H9 (cell line): ENCODE results near the gene OR4D2. TPM values are rescaled to one million over a fixed set of nuclear protein-coding genes. Genes with fewer than 3 reads are reported as not detected.

ENCODE experiments used
- DNase-seq: peaks from one replicate; pipeline ENCODE4 v3.0.0-alpha.2; 2017
- H2AFZ ChIP-seq: one replicate; pipeline ENCODE4 v1.6.1; 2013; ENCODE audit warnings: mild to moderate bottlenecking, low read length, control low read depth, moderate library complexity
- H2AK5ac ChIP-seq: 2 replicates; pipeline ENCODE4 v1.6.1; 2013; ENCODE audit warnings: low read length, control low read depth, mixed read lengths; ENCODE audit not compliant: insufficient read length
- H2BK120ac ChIP-seq: one replicate; pipeline ENCODE4 v1.6.1; 2013; ENCODE audit warnings: low read depth, mild to moderate bottlenecking, low read length, control low read depth, inconsistent platforms; ENCODE audit not compliant: poor library complexity, severe bottlenecking
- H2BK12ac ChIP-seq: 2 replicates; pipeline ENCODE4 v1.6.1; 2013; ENCODE audit warnings: low read length, control low read depth, mixed read lengths, low read depth; ENCODE audit not compliant: insufficient read length
- H2BK15ac ChIP-seq: 2 replicates; pipeline ENCODE4 v1.6.1; 2013; ENCODE audit warnings: low read depth, low read length, control low read depth
- H2BK20ac ChIP-seq: one replicate; pipeline ENCODE4 v1.6.1; 2013; ENCODE audit warnings: low read depth, mild to moderate bottlenecking, low read length, control low read depth, inconsistent platforms; ENCODE audit not compliant: poor library complexity, severe bottlenecking
- H2BK5ac ChIP-seq: 2 replicates; pipeline ENCODE4 v1.6.1; 2013; ENCODE audit warnings: low read length, control low read depth, mixed read lengths; ENCODE audit not compliant: insufficient read length
- H3K14ac ChIP-seq: 2 replicates; pipeline ENCODE4 v1.6.1; 2013; ENCODE audit warnings: low read length, control low read depth; ENCODE audit not compliant: insufficient read depth
- H3K18ac ChIP-seq: 2 replicates; pipeline ENCODE4 v1.6.1; 2013; ENCODE audit warnings: low read depth, mild to moderate bottlenecking, mixed read lengths, low read length, control low read depth; ENCODE audit not compliant: insufficient read length
- H3K23ac ChIP-seq: 2 replicates; pipeline ENCODE4 v1.6.1; 2013; ENCODE audit warnings: low read length, control low read depth, mixed read lengths, low read depth; ENCODE audit not compliant: insufficient read length
- H3K23me2 ChIP-seq: 2 replicates; pipeline ENCODE4 v1.6.1; 2013; ENCODE audit warnings: low read depth, mild to moderate bottlenecking, mixed read lengths, low read length, control low read depth; ENCODE audit not compliant: insufficient read length, poor library complexity, severe bottlenecking
- H3K27ac ChIP-seq: 2 replicates; pipeline ENCODE4 v1.5.1; 2013; ENCODE audit warnings: low read length, control low read depth, mixed read lengths, low read depth; ENCODE audit not compliant: insufficient read length
- H3K27me3 ChIP-seq: 2 replicates; pipeline ENCODE4 v1.6.1; 2013; ENCODE audit warnings: low read length, control low read depth, inconsistent platforms; ENCODE audit not compliant: insufficient read depth
- H3K4ac ChIP-seq: 2 replicates; pipeline ENCODE4 v1.6.1; 2013; ENCODE audit warnings: low read depth, mild to moderate bottlenecking, control low read depth, inconsistent platforms, low read length, moderate library complexity
- H3K4me1 ChIP-seq: 2 replicates; pipeline ENCODE4 v1.6.1; 2013; ENCODE audit warnings: low read length, control low read depth, inconsistent platforms; ENCODE audit not compliant: insufficient read depth
- H3K4me2 ChIP-seq: 2 replicates; pipeline ENCODE4 v1.6.1; 2013; ENCODE audit warnings: low read length, control low read depth, mixed read lengths; ENCODE audit not compliant: insufficient read length, insufficient read depth
- H3K56ac ChIP-seq: 2 replicates; pipeline ENCODE4 v1.6.1; 2013; ENCODE audit warnings: low read depth, mild to moderate bottlenecking, mixed read lengths, low read length, control low read depth; ENCODE audit not compliant: insufficient read length
- H3K79me1 ChIP-seq: 2 replicates; pipeline ENCODE4 v1.6.1; 2013; ENCODE audit warnings: low read depth, mild to moderate bottlenecking, moderate library complexity, low read length, control low read depth, inconsistent platforms; ENCODE audit not compliant: insufficient read depth, poor library complexity, severe bottlenecking
- H3K79me2 ChIP-seq: 2 replicates; pipeline ENCODE4 v1.6.1; 2013; ENCODE audit warnings: low read length, control low read depth, inconsistent platforms; ENCODE audit not compliant: insufficient read depth
- H3K9ac ChIP-seq: 2 replicates; pipeline ENCODE4 v1.6.1; 2013; ENCODE audit warnings: low read length, control low read depth, mixed read lengths; ENCODE audit not compliant: insufficient read length; ENCODE audit errors: extremely low read depth
- H3K9me3 ChIP-seq: one replicate; pipeline ENCODE4 v1.6.1; 2013; ENCODE audit warnings: low read depth, low read length, inconsistent platforms; ENCODE audit not compliant: control insufficient read depth
- H3T11ph ChIP-seq: one replicate; pipeline ENCODE4 v1.6.1; 2013; ENCODE audit warnings: mild to moderate bottlenecking, low read length, control low read depth, inconsistent platforms
- H4K20me1 ChIP-seq: one replicate; pipeline ENCODE4 v1.6.1; 2013; ENCODE audit not compliant: control insufficient read depth, insufficient read length, insufficient read depth
- H4K5ac ChIP-seq: 2 replicates; pipeline ENCODE4 v1.6.1; 2013; ENCODE audit warnings: low read depth, mild to moderate bottlenecking, mixed read lengths, low read length, control low read depth; ENCODE audit not compliant: insufficient read length
- H4K8ac ChIP-seq: replicated peaks from 2 replicates; pipeline ENCODE4 v1.6.1; 2013; ENCODE audit warnings: low read length, control low read depth, mixed read lengths, low read depth; ENCODE audit not compliant: insufficient read length
- H4K91ac ChIP-seq: 2 replicates; pipeline ENCODE4 v1.6.1; 2013; ENCODE audit warnings: low read depth, mild to moderate bottlenecking, moderate library complexity, mixed read lengths, low read length, control low read depth; ENCODE audit not compliant: insufficient read length
- H3K27ac Mint-ChIP-seq, 3 experiments: 2 replicates in 2 of 3; 3 replicates in 1 of 3; pipeline ENCODE4 v1.8.0; 2020 to 2021; ENCODE audit warnings: mixed read lengths in 3 of 3, mild to moderate bottlenecking in 1 of 3, moderate library complexity in 1 of 3
- H3K27me3 Mint-ChIP-seq: 2 replicates; pipeline ENCODE4 v1.8.0; 2021; ENCODE audit warnings: low read depth, mild to moderate bottlenecking, moderate library complexity, mixed read lengths
- H3K36me3 Mint-ChIP-seq, 3 experiments: 2 replicates in 2 of 3; 3 replicates in 1 of 3; pipeline ENCODE4 v1.8.0; 2020 to 2021; ENCODE audit warnings: low read depth in 3 of 3, mixed read lengths in 3 of 3; ENCODE audit not compliant: insufficient read depth in 1 of 3
- H3K4me1 Mint-ChIP-seq, 2 experiments: 2 replicates each; pipeline ENCODE4 v1.8.0; 2020; ENCODE audit warnings: mixed read lengths in 2 of 2
- H3K4me3 Mint-ChIP-seq, 2 experiments: 2 replicates in 1 of 2; 3 replicates in 1 of 2; pipeline ENCODE4 v1.8.0; 2020 to 2021; ENCODE audit warnings: mild to moderate bottlenecking in 2 of 2, mixed read lengths in 2 of 2, moderate library complexity in 1 of 2
- H3K9me3 Mint-ChIP-seq, 2 experiments: 2 replicates in 1 of 2; 3 replicates in 1 of 2; pipeline ENCODE4 v1.8.0; 2020; ENCODE audit warnings: mild to moderate bottlenecking in 2 of 2, mixed read lengths in 2 of 2, moderate library complexity in 1 of 2
- WGBS: extraction: QIAGEN DNeasy Blood & Tissue Kit; methylation state at CpG from one replicate; pipeline ENCODE4 v1.1.7; 2013; ENCODE audit warnings: missing lambda C conversion rate, low lambda C conversion rate, mixed read lengths; ENCODE audit not compliant: insufficient read length; ENCODE audit errors: extremely low coverage; 5-methylcytosine and 5-hydroxymethylcytosine counted together
- total RNA-seq: library from RNA; stranded (reverse); gene quantifications from 2 replicates; pipeline ENCODE4 v1.2.1, GENCODE V29; 2021
- TF ChIP-seq, protein P1 (sequence below): fragments of 200-600 bp; sonication (generic); conservative IDR thresholded peaks from 3 replicates; pipeline ENCODE4 v1.8.0; 2021; ENCODE audit warnings: antibody characterized with exemption, mild to moderate bottlenecking

Gene OR4D2
- total RNA-seq, 1 experiment from 2014 or later, result not detected

DNA sequence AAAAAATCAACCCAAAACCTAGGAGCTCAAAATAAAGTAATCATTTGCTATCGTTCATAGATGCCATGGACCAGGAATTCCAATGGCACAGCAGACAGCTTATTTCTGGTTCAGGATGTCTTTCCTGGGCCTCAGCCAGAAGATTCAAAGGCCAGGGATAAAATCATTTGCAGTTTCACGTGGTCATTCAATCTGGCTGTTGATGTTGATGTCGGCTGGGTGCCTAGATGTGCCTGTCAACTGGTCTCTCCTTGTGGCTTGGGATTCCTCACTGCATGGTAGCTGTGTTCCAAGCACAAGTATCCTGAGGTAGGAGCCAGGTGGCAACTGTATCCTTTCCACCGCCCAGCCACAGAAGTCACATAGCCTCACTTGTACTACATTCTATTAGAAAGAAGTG is 15.0 kb downstream of the OR4D2 start:
- H3K23me2 ChIP-seq, result no peaks in the 10 kb centered on the region
- no peak overlapping the region for H3K27ac ChIP-seq
- H2BK12ac ChIP-seq, result no peak overlapping the region
- Mint-ChIP-seq H3K4me1 (peaks cover 7 to 8% of the 10 kb centered on the region in 2 experiments; a peak in 3 of 4 replicates), H3K36me3 (no peaks in the 10 kb centered on the region), H3K27me3 (peaks cover 19% of the 10 kb centered on the region), H3K9me3 (no peaks in the 10 kb centered on the region; a peak in 1 of 5 replicates), H3K4me3 (no peak overlapping the region), H3K27ac (no peak overlapping the region)
- no peaks in the 10 kb centered on the region for H3K9me3 ChIP-seq
- H4K5ac ChIP-seq, result no peak overlapping the region
- no peak overlapping the region for H2BK5ac ChIP-seq
- TF ChIP-seq, protein P1, sequence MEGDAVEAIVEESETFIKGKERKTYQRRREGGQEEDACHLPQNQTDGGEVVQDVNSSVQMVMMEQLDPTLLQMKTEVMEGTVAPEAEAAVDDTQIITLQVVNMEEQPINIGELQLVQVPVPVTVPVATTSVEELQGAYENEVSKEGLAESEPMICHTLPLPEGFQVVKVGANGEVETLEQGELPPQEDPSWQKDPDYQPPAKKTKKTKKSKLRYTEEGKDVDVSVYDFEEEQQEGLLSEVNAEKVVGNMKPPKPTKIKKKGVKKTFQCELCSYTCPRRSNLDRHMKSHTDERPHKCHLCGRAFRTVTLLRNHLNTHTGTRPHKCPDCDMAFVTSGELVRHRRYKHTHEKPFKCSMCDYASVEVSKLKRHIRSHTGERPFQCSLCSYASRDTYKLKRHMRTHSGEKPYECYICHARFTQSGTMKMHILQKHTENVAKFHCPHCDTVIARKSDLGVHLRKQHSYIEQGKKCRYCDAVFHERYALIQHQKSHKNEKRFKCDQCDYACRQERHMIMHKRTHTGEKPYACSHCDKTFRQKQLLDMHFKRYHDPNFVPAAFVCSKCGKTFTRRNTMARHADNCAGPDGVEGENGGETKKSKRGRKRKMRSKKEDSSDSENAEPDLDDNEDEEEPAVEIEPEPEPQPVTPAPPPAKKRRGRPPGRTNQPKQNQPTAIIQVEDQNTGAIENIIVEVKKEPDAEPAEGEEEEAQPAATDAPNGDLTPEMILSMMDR, result no peak
- no peak for DNase-seq
- no peak overlapping the region for H3T11ph ChIP-seq
- no peak overlapping the region for H2AK5ac ChIP-seq
- no peak overlapping the region for H3K9ac ChIP-seq
- H3K27me3 ChIP-seq, result no peaks in the 10 kb centered on the region; the same call in 1 of the 2 replicates
- no CpG with 5 or more reads among the region's 4 CpGs for WGBS
- H3K79me1 ChIP-seq, result no peaks in the 10 kb centered on the region
- no peak overlapping the region for H2BK120ac ChIP-seq
- no peaks in the 10 kb centered on the region for H4K20me1 ChIP-seq
- H3K23ac ChIP-seq, result no peak overlapping the region
- no peak overlapping the region for H3K18ac ChIP-seq
- H4K8ac ChIP-seq, result no peak overlapping the region
- no peak overlapping the region for H3K4ac ChIP-seq
- H3K56ac ChIP-seq, result no peak overlapping the region
- no peaks in the 10 kb centered on the region for H3K4me1 ChIP-seq
- H2BK15ac ChIP-seq, result no peak overlapping the region
- H2AFZ ChIP-seq, result no peak overlapping the region
- H3K79me2 ChIP-seq, result no peaks in the 10 kb centered on the region
- H3K14ac ChIP-seq, result no peak overlapping the region
- no peak overlapping the region for H3K4me2 ChIP-seq
- no peak overlapping the region for H2BK20ac ChIP-seq
- H4K91ac ChIP-seq, result no peak overlapping the region
